Trophoblast cell (in vitro differentiated cells and primary cell): Measurements from ENCODE around the gene SSBP3.
A peak's percentile ranks its signal among the peaks of the same experiment; 100 is the strongest.

Experiments
- DNase-seq, 2 donors: peaks; one replicate each; pipeline ENCODE4 v3.0.0-alpha.2; 2016
- H2AFZ ChIP-seq: 2 replicates; pipeline ENCODE4 v1.6.1; 2013; ENCODE audit warnings: low read length, moderate library complexity, mild to moderate bottlenecking; ENCODE audit not compliant: insufficient read depth, poor library complexity
- H2AK5ac ChIP-seq: 2 replicates; pipeline ENCODE4 v1.6.1; 2013; ENCODE audit warnings: mild to moderate bottlenecking, low read length
- H2BK120ac ChIP-seq: 2 replicates; pipeline ENCODE4 v1.6.1; 2013; ENCODE audit warnings: low read length, mild to moderate bottlenecking, moderate library complexity; ENCODE audit not compliant: insufficient read depth, poor library complexity
- H2BK12ac ChIP-seq: 2 replicates; pipeline ENCODE4 v1.6.1; 2013; ENCODE audit warnings: mild to moderate bottlenecking, low read length, moderate library complexity
- H2BK5ac ChIP-seq: 2 replicates; pipeline ENCODE4 v1.6.1; 2013; ENCODE audit warnings: low read length, low read depth, moderate library complexity, mild to moderate bottlenecking; ENCODE audit not compliant: poor library complexity
- H3K14ac ChIP-seq: 2 replicates; pipeline ENCODE4 v1.6.1; 2013; ENCODE audit warnings: mild to moderate bottlenecking, low read length
- H3K18ac ChIP-seq: 2 replicates; pipeline ENCODE4 v1.6.1; 2013; ENCODE audit warnings: mild to moderate bottlenecking, low read length
- H3K23ac ChIP-seq: 2 replicates; pipeline ENCODE4 v1.6.1; 2013; ENCODE audit warnings: low read length
- H3K27ac ChIP-seq: 2 replicates; pipeline ENCODE4 v1.5.1; 2013; ENCODE audit warnings: low read depth, mild to moderate bottlenecking, inconsistent platforms, low read length, moderate library complexity
- H3K27me3 ChIP-seq: 2 replicates; pipeline ENCODE4 v1.6.1; 2013; ENCODE audit warnings: inconsistent platforms, mild to moderate bottlenecking, low read length, moderate library complexity; ENCODE audit not compliant: insufficient read depth
- H3K36me3 ChIP-seq, 2 experiments: 1 replicate in 1 of 2; 2 replicates in 1 of 2; pipeline ENCODE4 v1.6.1; 2013; ENCODE audit warnings: low read length in 2 of 2, mild to moderate bottlenecking in 2 of 2, moderate library complexity in 1 of 2; ENCODE audit not compliant: insufficient read depth in 2 of 2, control insufficient read depth in 1 of 2
- H3K4ac ChIP-seq: 2 replicates; pipeline ENCODE4 v1.6.1; 2013; ENCODE audit warnings: low read depth, mild to moderate bottlenecking, low read length, moderate library complexity
- H3K4me1 ChIP-seq, 2 experiments: 1 replicate in 1 of 2; 2 replicates in 1 of 2; pipeline ENCODE4 v1.6.1; 2013; ENCODE audit warnings: low read length in 2 of 2, mild to moderate bottlenecking in 2 of 2, moderate library complexity in 1 of 2; ENCODE audit not compliant: insufficient read depth in 2 of 2, control insufficient read depth in 1 of 2
- H3K4me2 ChIP-seq: 2 replicates; pipeline ENCODE4 v1.6.1; 2013; ENCODE audit warnings: inconsistent platforms, mild to moderate bottlenecking, low read length, moderate library complexity
- H3K4me3 ChIP-seq: 2 replicates; pipeline ENCODE4 v1.5.1; 2013; ENCODE audit warnings: mild to moderate bottlenecking, low read depth, low read length, inconsistent platforms
- H3K79me1 ChIP-seq: one replicate; pipeline ENCODE4 v1.6.1; 2013; ENCODE audit warnings: low read length
- H3K79me2 ChIP-seq: 2 replicates; pipeline ENCODE4 v1.6.1; 2013; ENCODE audit warnings: low read length, mild to moderate bottlenecking; ENCODE audit not compliant: control insufficient read depth, insufficient read depth, poor library complexity
- H3K9ac ChIP-seq: 2 replicates; pipeline ENCODE4 v1.6.1; 2013; ENCODE audit warnings: mild to moderate bottlenecking, low read length
- H3K9me3 ChIP-seq: 2 replicates; pipeline ENCODE4 v1.6.1; 2013; ENCODE audit warnings: low read depth, mild to moderate bottlenecking, control low read depth, inconsistent platforms, low read length; ENCODE audit not compliant: insufficient read depth
- H4K12ac ChIP-seq: 2 replicates; pipeline ENCODE4 v1.6.1; 2013; ENCODE audit warnings: low read depth, mild to moderate bottlenecking, low read length, moderate library complexity
- H4K8ac ChIP-seq: 2 replicates; pipeline ENCODE4 v1.6.1; 2013; ENCODE audit warnings: low read depth, mild to moderate bottlenecking, low read length, moderate library complexity
- H4K91ac ChIP-seq: one replicate; pipeline ENCODE4 v1.6.1; 2013; ENCODE audit warnings: low read depth, mild to moderate bottlenecking, low read length, moderate library complexity
- WGBS: extraction: QIAGEN DNeasy Blood & Tissue Kit; methylation state at CpG from one replicate; pipeline ENCODE4 v1.1.7; 2013; ENCODE audit warnings: missing lambda C conversion rate; ENCODE audit not compliant: insufficient read length, insufficient coverage; ENCODE audit errors: extremely low coverage; 5-methylcytosine and 5-hydroxymethylcytosine counted together

Gene SSBP3

DNA sequence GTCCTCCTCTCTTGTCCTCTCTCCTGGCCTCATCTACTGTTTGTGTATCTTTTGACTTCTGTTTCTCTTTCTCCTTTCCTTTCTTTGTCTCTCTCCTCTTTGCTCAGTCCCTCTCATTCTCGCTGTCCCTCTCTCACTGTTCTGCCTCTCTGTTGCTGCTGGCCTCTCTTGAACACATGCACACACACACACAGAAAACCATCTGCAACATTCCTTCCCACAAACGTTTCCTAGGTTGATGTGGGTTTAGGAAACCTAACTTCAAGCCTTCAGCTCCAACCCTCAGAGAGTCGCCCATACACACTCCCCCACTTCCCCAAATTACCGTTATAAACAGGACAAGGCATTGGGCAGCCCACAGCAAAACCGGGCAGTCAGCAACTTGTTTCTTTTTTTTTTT is 10.9 kb upstream of the SSBP3 start:
- no peaks in the 10 kb centered on the region for H3K36me3 ChIP-seq
- no peak overlapping the region for H3K4ac ChIP-seq
- H3K14ac ChIP-seq: no peak overlapping the region
- no peaks in the 10 kb centered on the region for H3K79me2 ChIP-seq
- no peak overlapping the region for H4K12ac ChIP-seq
- H3K18ac ChIP-seq: no peak overlapping the region
- no peak overlapping the region for H3K23ac ChIP-seq
- H4K8ac ChIP-seq: no peak overlapping the region
- H3K27ac ChIP-seq: no peak overlapping the region
- H3K4me1 ChIP-seq: peaks cover 2 to 4% of the 10 kb centered on the region in 2 experiments
- no peak overlapping the region for H3K4me2 ChIP-seq
- peaks cover 3% of the 10 kb centered on the region for H3K9me3 ChIP-seq
- no peak overlapping the region for H2AFZ ChIP-seq
- H2BK5ac ChIP-seq: no peak overlapping the region
- no peaks in the 10 kb centered on the region for H3K79me1 ChIP-seq
- DNase-seq: no peak
- no peak overlapping the region for H3K9ac ChIP-seq
- no peak overlapping the region for H2AK5ac ChIP-seq
- WGBS: no CpG with 5 or more reads among the region's 5 CpGs
- no peak overlapping the region for H2BK12ac ChIP-seq
- no peak overlapping the region for H4K91ac ChIP-seq
- H3K4me3 ChIP-seq: no peak overlapping the region
- H3K27me3 ChIP-seq: no peaks in the 10 kb centered on the region
- no peak overlapping the region for H2BK120ac ChIP-seq

DNA sequence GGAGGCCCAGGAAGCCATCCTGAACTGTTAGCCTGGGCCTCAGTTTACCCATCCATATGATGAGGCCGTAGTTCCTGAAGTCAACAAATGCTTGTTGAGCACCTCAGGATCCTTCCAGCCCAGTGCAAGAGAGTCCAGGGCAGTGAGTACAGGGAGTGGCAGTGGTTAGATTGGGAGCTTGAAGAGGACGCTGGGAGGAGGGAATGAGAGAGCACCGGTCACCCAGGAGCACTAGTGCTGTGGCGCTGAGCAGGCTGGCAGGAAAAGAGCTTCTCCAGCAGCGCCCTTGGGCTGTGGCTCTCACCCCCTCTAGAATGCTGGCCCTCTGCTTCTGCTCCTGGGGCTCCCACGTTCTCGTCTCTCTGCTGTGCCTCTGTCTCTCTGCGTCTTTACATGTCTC is 10.2 kb upstream of the SSBP3 start:
- Histone ChIP-seq H3K23ac (no peak overlapping the region), H3K36me3 (no peaks in the 10 kb centered on the region)

DNA sequence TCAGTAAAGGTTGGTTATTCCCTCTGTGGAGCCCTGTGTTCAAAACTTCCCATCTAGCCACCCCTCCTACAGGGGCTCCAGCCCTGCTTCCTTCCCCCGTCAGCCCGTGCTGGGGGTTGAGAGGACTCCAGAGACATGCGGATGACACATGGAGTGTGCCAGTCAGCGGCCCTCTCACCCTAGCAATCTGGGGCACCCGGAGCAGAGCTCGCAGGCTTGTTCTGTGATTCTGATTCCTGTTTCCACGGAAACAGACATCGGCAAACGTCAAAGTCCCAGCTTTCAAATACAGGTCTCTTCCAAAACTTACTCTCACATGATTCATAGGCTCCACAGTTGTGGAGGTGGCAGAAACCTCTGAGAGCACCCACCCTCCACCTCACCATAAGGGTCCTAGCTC is 9.8 kb upstream of the SSBP3 start:
- DNase-seq: no peak
- no peak overlapping the region for H4K8ac ChIP-seq
- H4K91ac ChIP-seq: no peak overlapping the region
- H3K9ac ChIP-seq: no peak overlapping the region
- no peak overlapping the region for H3K23ac ChIP-seq
- no peak overlapping the region for H4K12ac ChIP-seq
- H3K27ac ChIP-seq: no peak overlapping the region
- H2AFZ ChIP-seq: no peak overlapping the region
- no peak overlapping the region for H2BK5ac ChIP-seq
- H3K14ac ChIP-seq: no peak overlapping the region
- H2BK120ac ChIP-seq: no peak overlapping the region
- no peaks in the 10 kb centered on the region for H3K27me3 ChIP-seq
- no peak overlapping the region for H3K4me2 ChIP-seq
- H3K4ac ChIP-seq: no peak overlapping the region
- H3K9me3 ChIP-seq: peaks cover 3% of the 10 kb centered on the region
- H3K79me2 ChIP-seq: no peaks in the 10 kb centered on the region
- no peak overlapping the region for H3K4me3 ChIP-seq
- H3K18ac ChIP-seq: no peak overlapping the region
- peaks cover 5 to 8% of the 10 kb centered on the region in 2 experiments for H3K4me1 ChIP-seq
- no peak overlapping the region for H2BK12ac ChIP-seq
- H3K79me1 ChIP-seq: peaks cover 1% of the 10 kb centered on the region
- WGBS: no CpG with 5 or more reads among the region's 9 CpGs
- H2AK5ac ChIP-seq: no peak overlapping the region
- no peaks in the 10 kb centered on the region for H3K36me3 ChIP-seq

More for the DNA sequence above, 10.2 kb upstream of the SSBP3 start:
- H3K4me3 ChIP-seq: no peak overlapping the region
- H3K27ac ChIP-seq: no peak overlapping the region
- no peak overlapping the region for H2AFZ ChIP-seq
- H2BK12ac ChIP-seq: no peak overlapping the region
- H3K9me3 ChIP-seq: peaks cover 3% of the 10 kb centered on the region
- H2BK5ac ChIP-seq: no peak overlapping the region
- H4K8ac ChIP-seq: no peak overlapping the region
- H4K12ac ChIP-seq: no peak overlapping the region
- no peaks in the 10 kb centered on the region for H3K27me3 ChIP-seq
- no peaks in the 10 kb centered on the region for H3K79me2 ChIP-seq
- H3K14ac ChIP-seq: no peak overlapping the region
- WGBS: no CpG with 5 or more reads among the region's 8 CpGs
- H4K91ac ChIP-seq: no peak overlapping the region
- H3K4me1 ChIP-seq: peaks cover 5 to 8% of the 10 kb centered on the region in 2 experiments
- no peak overlapping the region for H3K4me2 ChIP-seq
- no peak overlapping the region for H2BK120ac ChIP-seq
- no peak overlapping the region for H3K4ac ChIP-seq
- no peak overlapping the region for H3K9ac ChIP-seq
- no peak overlapping the region for H3K18ac ChIP-seq
- peaks cover under 1% of the 10 kb centered on the region for H3K79me1 ChIP-seq
- no peak overlapping the region for H2AK5ac ChIP-seq
- DNase-seq: no peak

DNA sequence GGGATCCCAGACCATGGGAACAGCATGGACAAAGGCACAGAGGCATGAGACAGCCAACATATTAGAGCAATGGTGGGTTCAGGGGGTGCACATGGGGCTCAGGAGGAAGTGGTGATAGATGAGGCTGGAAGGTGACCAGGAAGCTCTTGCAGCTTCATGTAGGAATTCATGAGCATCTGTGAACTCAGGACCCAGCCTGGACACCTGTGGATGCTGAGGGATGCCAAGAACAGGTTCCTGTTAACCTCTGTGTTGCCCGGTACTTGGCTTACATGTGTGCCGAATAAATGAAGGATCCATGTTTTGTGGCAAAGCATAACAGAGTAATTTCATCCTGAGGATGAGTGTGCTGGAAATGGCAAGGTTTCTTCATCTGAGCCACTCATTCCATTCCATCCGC is 9.3 kb upstream of the SSBP3 start:
- H3K9ac ChIP-seq: no peak overlapping the region
- peaks cover 3% of the 10 kb centered on the region for H3K9me3 ChIP-seq
- H2BK120ac ChIP-seq: no peak overlapping the region
- DNase-seq: no peak
- no peak overlapping the region for H2BK12ac ChIP-seq
- H3K18ac ChIP-seq: no peak overlapping the region
- H2AK5ac ChIP-seq: no peak overlapping the region
- H3K79me1 ChIP-seq: peaks cover 1% of the 10 kb centered on the region
- H3K36me3 ChIP-seq: no peaks in the 10 kb centered on the region
- no peak overlapping the region for H4K91ac ChIP-seq
- no peaks in the 10 kb centered on the region for H3K27me3 ChIP-seq
- no peak overlapping the region for H3K27ac ChIP-seq
- H3K4me1 ChIP-seq: peaks cover 4 to 7% of the 10 kb centered on the region in 2 experiments
- no peak overlapping the region for H3K4me2 ChIP-seq
- H3K4ac ChIP-seq: no peak overlapping the region
- WGBS: no CpG with 5 or more reads among the region's 3 CpGs
- no peak overlapping the region for H3K4me3 ChIP-seq
- no peak overlapping the region for H2AFZ ChIP-seq
- peak overlapping the region; percentile 11 for H3K23ac ChIP-seq
- H3K79me2 ChIP-seq: no peaks in the 10 kb centered on the region
- H4K12ac ChIP-seq: no peak overlapping the region
- H3K14ac ChIP-seq: no peak overlapping the region
- no peak overlapping the region for H2BK5ac ChIP-seq
- no peak overlapping the region for H4K8ac ChIP-seq
